Stimulated activated CD8-positive, alpha-beta memory T cell treated with anti-CD3 and anti-CD28 coated beads, Interleukin-2, amount 100 ng/mL, for 48 hours (primary cell): Measurements from ENCODE around the gene ELK4.

Experiments
- DNase-seq, 2 donors: peaks; one replicate each; pipeline ENCODE4 v3.0.0-alpha.2; 2020; ENCODE audit warnings: low read depth in 2 of 2

ELK4 gene

GRCh38 chr1:205595861-205596260 lies 36.0 kb downstream of the ELK4 start:
- DNase-seq, result no peak

- no peak for DNase-seq
These were observed 36.4 kb downstream of the ELK4 start for GRCh38 chr1:205595435-205595834.

- no peak for DNase-seq
These were observed 37.0 kb downstream of the ELK4 start for GRCh38 chr1:205594846-205595245.

- DNase-seq, result no peak
These were observed 37.8 kb downstream of the ELK4 start for GRCh38 chr1:205593967-205594366.

GRCh38 chr1:205593532-205593931 lies 38.3 kb downstream of the ELK4 start:
- no peak for DNase-seq

- DNase-seq, result no peak
These were observed 39.3 kb downstream of the ELK4 start for GRCh38 chr1:205592443-205593003.

- DNase-seq, result peak; percentile 77 to 91
These were observed 40.1 kb downstream of the ELK4 start for GRCh38 chr1:205591522-205592351.

- no peak for DNase-seq
These were observed 40.9 kb downstream of the ELK4 start for GRCh38 chr1:205590777-205591513.

- no peak for DNase-seq
These were observed 41.4 kb downstream of the ELK4 start for GRCh38 chr1:205590457-205590768.

- DNase-seq, result no peak
These were observed 42.0 kb downstream of the ELK4 start for GRCh38 chr1:205589618-205590456.

GRCh38 chr1:205589046-205589445 lies 42.8 kb downstream of the ELK4 start:
- DNase-seq, result no peak

- no peak for DNase-seq
These were observed 43.2 kb downstream of the ELK4 start for GRCh38 chr1:205588636-205589035.

GRCh38 chr1:205587581-205587980 lies 44.2 kb downstream of the ELK4 start:
- DNase-seq, result no peak

GRCh38 chr1:205585835-205586785 lies 45.7 kb downstream of the ELK4 start:
- no peak for DNase-seq

- no peak for DNase-seq
These were observed 46.5 kb downstream of the ELK4 start for GRCh38 chr1:205585169-205585834.

GRCh38 chr1:205584732-205585131 lies 47.1 kb downstream of the ELK4 start:
- no peak for DNase-seq

- DNase-seq, result no peak
These were observed 48.2 kb downstream of the ELK4 start for GRCh38 chr1:205583461-205584130.

- no peak for DNase-seq
These were observed 49.1 kb downstream of the ELK4 start for GRCh38 chr1:205582471-205583291.

- no peak for DNase-seq
These were observed 49.8 kb downstream of the ELK4 start for GRCh38 chr1:205582046-205582445.
